Keratinocyte (primary cell): Measurements from ENCODE around the gene ISYNA1.

Experiments
- CTCF ChIP-seq, 3 experiments: IDR thresholded peaks in 1 of 3; conservative IDR thresholded peaks in 1 of 3; optimal IDR thresholded peaks in 1 of 3; 2 replicates in 2 of 3; 3 replicates in 1 of 3; pipeline versions ENCODE3 to v1.5.1; 2011; ENCODE audit warnings: low read length in 3 of 3, mild to moderate bottlenecking in 3 of 3, moderate library complexity in 2 of 3, control low read depth in 1 of 3, inconsistent platforms in 1 of 3; ENCODE audit not compliant: insufficient read depth in 2 of 3; ENCODE audit errors: extremely low read depth in 1 of 3
- EZH2 ChIP-seq: IDR thresholded peaks from one replicate; pipeline ENCODE4 v1.6.1; 2012; ENCODE audit warnings: inconsistent platforms, mild to moderate bottlenecking, low read length, moderate library complexity

- no peak for TF ChIP-seq CTCF (optimal IDR thresholded peaks at IDR 0.05 in 1 of 3, IDR thresholded peaks at IDR 0.05 in 1 of 3, conservative IDR thresholded peaks at IDR 0.05 in 1 of 3; ENCODE audit: extremely low read depth in 1 of 3, insufficient read depth in 2 of 3, low read length in 3 of 3)
- TF ChIP-seq EZH2, result no peak
Measured at GRCh38 chr19:18465964-18466339, 28.0 kb upstream of the ISYNA1 start.
